ENCODE measurements around the gene KCNJ15.

KCNJ15 gene

GRCh38 chr21:38329162-38329561 lies 72.4 kb downstream of the KCNJ15 start:
- DNase-seq, result no peak

- no peak for DNase-seq
Measured at GRCh38 chr21:38330666-38331065, 73.9 kb downstream of the KCNJ15 start.

- no peak for DNase-seq
Measured at GRCh38 chr21:38333301-38334272, 76.8 kb downstream of the KCNJ15 start.

GRCh38 chr21:38334866-38335265 lies 78.1 kb downstream of the KCNJ15 start:
- DNase-seq, result no peak

GRCh38 chr21:38337793-38338192 lies 81.0 kb downstream of the KCNJ15 start:
- DNase-seq, result no peak

- no peak for DNase-seq
Measured at GRCh38 chr21:38340131-38340530, 83.3 kb downstream of the KCNJ15 start.

- DNase-seq, result no peak
Measured at GRCh38 chr21:38341546-38342012, 84.8 kb downstream of the KCNJ15 start.

GRCh38 chr21:38342739-38343138 lies 85.9 kb downstream of the KCNJ15 start:
- DNase-seq, result no peak

GRCh38 chr21:38343691-38344090 lies 86.9 kb downstream of the KCNJ15 start:
- peak; percentile 71 for DNase-seq

- peak; percentile 82 for DNase-seq
Measured at GRCh38 chr21:38346286-38346685, 89.5 kb downstream of the KCNJ15 start.

GRCh38 chr21:38349111-38349746 lies 92.4 kb downstream of the KCNJ15 start:
- DNase-seq, result peak; percentile 83

- DNase-seq, result no peak
Measured at GRCh38 chr21:38349977-38350376, 93.2 kb downstream of the KCNJ15 start.

- DNase-seq, result no peak
Measured at GRCh38 chr21:38350684-38351083, 93.9 kb downstream of the KCNJ15 start.

GRCh38 chr21:38351176-38351959 lies 94.6 kb downstream of the KCNJ15 start:
- no peak for DNase-seq

- DNase-seq, result peak; percentile 78
Measured at GRCh38 chr21:38351961-38352521, 95.2 kb downstream of the KCNJ15 start.

- DNase-seq, result peak; percentile 66
Measured at GRCh38 chr21:38352536-38353219, 95.9 kb downstream of the KCNJ15 start.

GRCh38 chr21:38354231-38354630 lies 97.4 kb downstream of the KCNJ15 start:
- no peak for DNase-seq

- no peak for DNase-seq
Measured at GRCh38 chr21:38354746-38355145, 98.0 kb downstream of the KCNJ15 start.

GRCh38 chr21:38355353-38355752 lies 98.6 kb downstream of the KCNJ15 start:
- DNase-seq, result no peak

- DNase-seq, result peak; percentile 64
Measured at GRCh38 chr21:38355992-38356781, 99.4 kb downstream of the KCNJ15 start.

Data from NCI-H1105 treated with DMSO at 0.1 percent for 48 hours (cell line).